Loucy (cell line): Measurements from ENCODE around the gene OR13J1.

Source experiments
- H2AFZ ChIP-seq: fragments of 200-600 bp; sonication (generic); 2 replicates; pipeline ENCODE4 v1.6.0; 2016; ENCODE audit warnings: antibody characterized with exemption, mild to moderate bottlenecking, low read length, moderate library complexity
- H3F3A ChIP-seq: fragments of 200-600 bp; 2 replicates; pipeline ENCODE4 v1.6.0; 2016; ENCODE audit warnings: antibody characterized with exemption, low read depth, mild to moderate bottlenecking
- H3K27me3 ChIP-seq: fragments of 200-600 bp; sonication (generic); 2 replicates; pipeline ENCODE4 v1.6.1; 2014; ENCODE audit warnings: low read length, mild to moderate bottlenecking; ENCODE audit not compliant: insufficient read depth, poor library complexity, severe bottlenecking
- H3K36me3 ChIP-seq: fragments of 200-600 bp; sonication (generic); 2 replicates; pipeline ENCODE4 v1.6.1; 2016; ENCODE audit warnings: low read length; ENCODE audit not compliant: insufficient read depth
- H3K4me1 ChIP-seq: fragments of 200-600 bp; sonication (generic); 2 replicates; pipeline ENCODE4 v1.5.1; 2014; ENCODE audit warnings: low read length, mild to moderate bottlenecking; ENCODE audit not compliant: insufficient read depth, poor library complexity, severe bottlenecking
- H3K4me2 ChIP-seq: fragments of 200-600 bp; sonication (generic); 2 replicates; pipeline ENCODE4 v1.6.0; 2014; ENCODE audit warnings: antibody characterized with exemption, low read length, low read depth, mild to moderate bottlenecking; ENCODE audit not compliant: poor library complexity, severe bottlenecking
- H3K4me3 ChIP-seq: fragments of 200-600 bp; sonication (generic); 2 replicates; pipeline ENCODE4 v1.5.1; 2014; ENCODE audit warnings: low read length, mild to moderate bottlenecking, mixed read lengths; ENCODE audit not compliant: poor library complexity, severe bottlenecking
- H3K79me2 ChIP-seq: fragments of 200-600 bp; sonication (generic); 2 replicates; pipeline ENCODE4 v1.6.1; 2014; ENCODE audit warnings: low read length; ENCODE audit not compliant: insufficient read depth
- H3K9ac ChIP-seq: fragments of 200-600 bp; sonication (generic); 2 replicates; pipeline ENCODE4 v1.6.0; 2014; ENCODE audit warnings: mild to moderate bottlenecking, low read depth, low read length, moderate library complexity; ENCODE audit not compliant: poor library complexity, severe bottlenecking
- H3K9me2 ChIP-seq: fragments of 200-600 bp; sonication (generic); replicated peaks from 2 replicates; pipeline ENCODE4 v1.6.1; 2016; ENCODE audit warnings: low read depth, low read length, mixed read lengths
- H3K9me3 ChIP-seq: fragments of 200-600 bp; sonication (generic); 2 replicates; pipeline ENCODE4 v1.6.1; 2014; ENCODE audit warnings: mild to moderate bottlenecking, antibody characterized with exemption, low read length, low read depth; ENCODE audit not compliant: insufficient read depth
- H4K20me1 ChIP-seq: fragments of 200-600 bp; sonication (generic); 2 replicates; pipeline ENCODE4 v1.6.0; 2014; ENCODE audit warnings: antibody characterized with exemption, low read length, mild to moderate bottlenecking; ENCODE audit not compliant: insufficient read depth, poor library complexity, severe bottlenecking
- EZH2phosphoT487 ChIP-seq: fragments of 200-600 bp; IDR thresholded peaks from 2 replicates; pipeline ENCODE4 v1.6.1; 2018; ENCODE audit warnings: antibody characterized with exemption, mild to moderate bottlenecking, moderate library complexity, borderline replicate concordance
- TF ChIP-seq, protein P1 (sequence below): fragments of 200-600 bp; sonication (generic); conservative IDR thresholded peaks from 2 replicates; pipeline ENCODE4 v1.5.1; 2014; ENCODE audit warnings: mild to moderate bottlenecking, antibody characterized with exemption, low read length

OR13J1 gene

DNA sequence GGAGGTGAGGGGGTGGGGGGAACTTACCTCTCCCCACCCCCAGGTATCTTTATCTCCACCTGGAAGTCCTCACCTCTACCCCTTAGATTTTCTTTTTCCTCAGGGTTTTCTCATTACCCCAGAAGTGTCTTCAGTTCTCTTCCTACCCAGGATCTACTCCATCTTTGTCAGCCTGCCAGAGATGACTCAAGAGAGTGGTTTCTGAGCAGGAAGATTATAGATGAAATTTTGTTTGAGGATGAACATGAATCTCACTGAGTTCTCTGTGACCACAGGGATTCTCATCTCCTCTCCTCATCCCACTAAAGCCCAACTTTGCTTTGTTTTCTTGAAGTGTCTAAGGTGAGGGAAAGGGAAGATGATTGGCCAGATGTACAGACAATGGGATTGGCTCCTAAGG is 50.1 kb downstream of the OR13J1 start:
- no peaks in the 10 kb centered on the region for H3K9me3 ChIP-seq
- H3K27me3 ChIP-seq, result no peaks in the 10 kb centered on the region
- no peaks in the 10 kb centered on the region for H3K36me3 ChIP-seq
- H3K4me2 ChIP-seq, result no peak overlapping the region
- no peak overlapping the region for H2AFZ ChIP-seq
- H3K9ac ChIP-seq, result no peak overlapping the region
- no peaks in the 10 kb centered on the region for H3F3A ChIP-seq
- H3K79me2 ChIP-seq, result no peaks in the 10 kb centered on the region
- no peak overlapping the region for H3K4me3 ChIP-seq
- no peaks in the 10 kb centered on the region for H4K20me1 ChIP-seq
- H3K4me1 ChIP-seq, result peaks cover 8% of the 10 kb centered on the region
- TF ChIP-seq, protein P1, sequence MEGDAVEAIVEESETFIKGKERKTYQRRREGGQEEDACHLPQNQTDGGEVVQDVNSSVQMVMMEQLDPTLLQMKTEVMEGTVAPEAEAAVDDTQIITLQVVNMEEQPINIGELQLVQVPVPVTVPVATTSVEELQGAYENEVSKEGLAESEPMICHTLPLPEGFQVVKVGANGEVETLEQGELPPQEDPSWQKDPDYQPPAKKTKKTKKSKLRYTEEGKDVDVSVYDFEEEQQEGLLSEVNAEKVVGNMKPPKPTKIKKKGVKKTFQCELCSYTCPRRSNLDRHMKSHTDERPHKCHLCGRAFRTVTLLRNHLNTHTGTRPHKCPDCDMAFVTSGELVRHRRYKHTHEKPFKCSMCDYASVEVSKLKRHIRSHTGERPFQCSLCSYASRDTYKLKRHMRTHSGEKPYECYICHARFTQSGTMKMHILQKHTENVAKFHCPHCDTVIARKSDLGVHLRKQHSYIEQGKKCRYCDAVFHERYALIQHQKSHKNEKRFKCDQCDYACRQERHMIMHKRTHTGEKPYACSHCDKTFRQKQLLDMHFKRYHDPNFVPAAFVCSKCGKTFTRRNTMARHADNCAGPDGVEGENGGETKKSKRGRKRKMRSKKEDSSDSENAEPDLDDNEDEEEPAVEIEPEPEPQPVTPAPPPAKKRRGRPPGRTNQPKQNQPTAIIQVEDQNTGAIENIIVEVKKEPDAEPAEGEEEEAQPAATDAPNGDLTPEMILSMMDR, result no peak
- TF ChIP-seq EZH2phosphoT487, result no peak
- H3K9me2 ChIP-seq, result no peaks in the 10 kb centered on the region
